ENCODE results near the gene EXOSC7. TPM values are rescaled to one million over a fixed set of nuclear protein-coding genes. Genes with fewer than 3 reads are reported as not detected.

The EXOSC7 gene
- total and polyA plus RNA-seq, 9 of the 15 experiments (the other 6 are each of a cell fraction or from before 2014, with no cell fraction given): 88.5 to 237 (median 112) TPM

DNA sequence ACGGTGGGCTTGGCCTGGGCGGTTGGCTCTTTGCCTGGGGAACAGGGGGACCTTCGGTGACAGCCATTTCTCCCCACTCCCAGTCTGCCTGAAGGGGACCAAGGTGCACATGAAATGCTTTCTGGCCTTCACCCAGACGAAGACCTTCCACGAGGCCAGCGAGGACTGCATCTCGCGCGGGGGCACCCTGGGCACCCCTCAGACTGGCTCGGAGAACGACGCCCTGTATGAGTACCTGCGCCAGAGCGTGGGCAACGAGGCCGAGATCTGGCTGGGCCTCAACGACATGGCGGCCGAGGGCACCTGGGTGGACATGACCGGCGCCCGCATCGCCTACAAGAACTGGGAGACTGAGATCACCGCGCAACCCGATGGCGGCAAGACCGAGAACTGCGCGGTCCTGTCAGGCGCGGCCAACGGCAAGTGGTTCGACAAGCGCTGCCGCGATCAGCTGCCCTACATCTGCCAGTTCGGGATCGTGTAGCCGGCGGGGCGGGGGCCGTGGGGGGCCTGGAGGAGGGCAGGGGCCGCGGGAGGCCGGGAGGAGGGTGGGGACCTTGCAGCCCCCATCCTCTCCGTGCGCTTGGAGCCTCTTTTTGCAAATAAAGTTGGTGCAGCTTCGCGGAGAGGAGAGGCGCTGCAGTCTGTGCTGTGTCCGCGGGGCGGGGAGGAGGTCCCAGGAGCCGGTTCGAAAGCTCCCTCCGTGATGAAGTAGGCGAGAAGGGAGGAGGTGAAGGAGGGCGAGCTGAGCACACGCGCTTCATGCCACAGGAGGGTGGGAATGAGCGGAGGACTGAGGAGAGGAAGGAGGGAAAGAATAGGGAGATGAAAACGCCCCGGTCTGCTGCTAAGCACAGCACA is 59.6 kb downstream of the EXOSC7 start:
- DNase-seq (ENCODE audit: extremely low read depth in 1 of 4, low spot score in 3 of 4): no peak
- Histone ChIP-seq H3K9ac (ENCODE audit: insufficient read depth in 1 of 2, low read depth in 2 of 2, low read length in 2 of 2) (no peak overlapping the region), H3K79me2 (ENCODE audit: control insufficient read depth, insufficient read depth, low read length) (no peaks in the 10 kb centered on the region), H3K4me1 (replicated peaks in 1 of 2; ENCODE audit: control insufficient read depth in 2 of 2, insufficient read depth in 2 of 2, low read length in 2 of 2) (peaks cover 0 to 9% of the 10 kb centered on the region in 2 experiments; a peak in 2 of 5 replicates), H3K27me3 (ENCODE audit: control insufficient read depth in 2 of 2, insufficient read depth in 2 of 2, low read length in 2 of 2) (peaks cover 3 to 23% of the 10 kb centered on the region in 2 experiments; a peak in 4 of 5 replicates), H3K9me1 (ENCODE audit: control insufficient read depth, insufficient read depth, low read length) (no peaks in the 10 kb centered on the region), H3K9me3 (replicated peaks; ENCODE audit: control insufficient read depth, insufficient read depth, low read depth, low read length) (no peaks in the 10 kb centered on the region), H3K36me3 (ENCODE audit: control insufficient read depth, insufficient read depth, low read length) (no peaks in the 10 kb centered on the region), H4K20me1 (replicated peaks; ENCODE audit: control insufficient read depth, insufficient read depth, low read length) (no peaks in the 10 kb centered on the region), H3K4me2 (ENCODE audit: insufficient read depth, low read length) (no peak overlapping the region), H3K4me3 (no peak overlapping the region), H2AFZ (ENCODE audit: low read depth, low read length) (no peak overlapping the region), H3K27ac (ENCODE audit: extremely low read depth, low read depth, low read length) (no peak overlapping the region)
- WGBS (ENCODE audit: insufficient coverage, low coverage, missing lambda C conversion rate): 53% methylated on average over 52 of the region's 64 CpGs
- no peak for ATAC-seq
- no TSS peak for BruUV-seq (replicated peaks)
- intact Hi-C loops (cut with micrococcal nuclease): loop anchor here (2.0 to 10.0 kb wide), 5 partner anchors 473 to 1169 kb away; partner anchors contain the start of gene CCR1
- in situ Hi-C loops (cut with MboI): loop anchor here (5.0 to 25.0 kb wide), 6 partner anchors 302 to 1377 kb away; partner anchors contain the start of genes CCR5AS and CCRL2
- POLR2A ChIA-PET: interaction anchor here (0.6 to 0.7 kb wide), 2 partner anchors 20 to 886 kb away, joined by 3 to 4 read pairs; no protein-coding TSS in a partner anchor
- FAIRE-seq: no peak
- CTCF ChIA-PET (ENCODE audit: low intra/inter-chr PET ratio): interaction anchor here (0.5 to 3.3 kb wide), 4 partner anchors 625 to 1043 kb away, joined by 3 to 23 read pairs (median 14); no protein-coding TSS in a partner anchor
- TF ChIP-seq, protein P1, sequence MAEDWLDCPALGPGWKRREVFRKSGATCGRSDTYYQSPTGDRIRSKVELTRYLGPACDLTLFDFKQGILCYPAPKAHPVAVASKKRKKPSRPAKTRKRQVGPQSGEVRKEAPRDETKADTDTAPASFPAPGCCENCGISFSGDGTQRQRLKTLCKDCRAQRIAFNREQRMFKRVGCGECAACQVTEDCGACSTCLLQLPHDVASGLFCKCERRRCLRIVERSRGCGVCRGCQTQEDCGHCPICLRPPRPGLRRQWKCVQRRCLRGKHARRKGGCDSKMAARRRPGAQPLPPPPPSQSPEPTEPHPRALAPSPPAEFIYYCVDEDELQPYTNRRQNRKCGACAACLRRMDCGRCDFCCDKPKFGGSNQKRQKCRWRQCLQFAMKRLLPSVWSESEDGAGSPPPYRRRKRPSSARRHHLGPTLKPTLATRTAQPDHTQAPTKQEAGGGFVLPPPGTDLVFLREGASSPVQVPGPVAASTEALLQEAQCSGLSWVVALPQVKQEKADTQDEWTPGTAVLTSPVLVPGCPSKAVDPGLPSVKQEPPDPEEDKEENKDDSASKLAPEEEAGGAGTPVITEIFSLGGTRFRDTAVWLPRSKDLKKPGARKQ (CRISPR knock-in tag; IDR thresholded peaks at IDR 0.05): no peak
- TF ChIP-seq, protein P2, sequence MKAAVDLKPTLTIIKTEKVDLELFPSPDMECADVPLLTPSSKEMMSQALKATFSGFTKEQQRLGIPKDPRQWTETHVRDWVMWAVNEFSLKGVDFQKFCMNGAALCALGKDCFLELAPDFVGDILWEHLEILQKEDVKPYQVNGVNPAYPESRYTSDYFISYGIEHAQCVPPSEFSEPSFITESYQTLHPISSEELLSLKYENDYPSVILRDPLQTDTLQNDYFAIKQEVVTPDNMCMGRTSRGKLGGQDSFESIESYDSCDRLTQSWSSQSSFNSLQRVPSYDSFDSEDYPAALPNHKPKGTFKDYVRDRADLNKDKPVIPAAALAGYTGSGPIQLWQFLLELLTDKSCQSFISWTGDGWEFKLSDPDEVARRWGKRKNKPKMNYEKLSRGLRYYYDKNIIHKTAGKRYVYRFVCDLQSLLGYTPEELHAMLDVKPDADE (conservative IDR thresholded peaks at IDR 0.05; ENCODE audit: control insufficient read depth, low read depth, low read length): no peak
- TF ChIP-seq MCM2 (IDR thresholded peaks at IDR 0.05; ENCODE audit: low read depth) (no peak), ARHGAP35 (IDR thresholded peaks at IDR 0.05; ENCODE audit: partially characterized antibody) (no peak), TBL1XR1 (IDR thresholded peaks at IDR 0.05; ENCODE audit: low read length in 2 of 2) (no peak), TAF15 (IDR thresholded peaks at IDR 0.05; ENCODE audit: low read depth, low read length) (no peak), SMC3 (conservative IDR thresholded peaks at IDR 0.05; ENCODE audit: insufficient read depth, low read depth, low read length) (no peak), ZC3H8 (IDR thresholded peaks at IDR 0.05) (no peak), TAF7 (tag; IDR thresholded peaks at IDR 0.05) (no peak)
- TF ChIP-seq, protein P3, sequence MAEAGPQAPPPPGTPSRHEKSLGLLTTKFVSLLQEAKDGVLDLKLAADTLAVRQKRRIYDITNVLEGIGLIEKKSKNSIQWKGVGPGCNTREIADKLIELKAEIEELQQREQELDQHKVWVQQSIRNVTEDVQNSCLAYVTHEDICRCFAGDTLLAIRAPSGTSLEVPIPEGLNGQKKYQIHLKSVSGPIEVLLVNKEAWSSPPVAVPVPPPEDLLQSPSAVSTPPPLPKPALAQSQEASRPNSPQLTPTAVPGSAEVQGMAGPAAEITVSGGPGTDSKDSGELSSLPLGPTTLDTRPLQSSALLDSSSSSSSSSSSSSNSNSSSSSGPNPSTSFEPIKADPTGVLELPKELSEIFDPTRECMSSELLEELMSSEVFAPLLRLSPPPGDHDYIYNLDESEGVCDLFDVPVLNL (CRISPR knock-in tag; IDR thresholded peaks at IDR 0.05; ENCODE audit: low read depth): no peak
- TF ChIP-seq, protein P4, sequence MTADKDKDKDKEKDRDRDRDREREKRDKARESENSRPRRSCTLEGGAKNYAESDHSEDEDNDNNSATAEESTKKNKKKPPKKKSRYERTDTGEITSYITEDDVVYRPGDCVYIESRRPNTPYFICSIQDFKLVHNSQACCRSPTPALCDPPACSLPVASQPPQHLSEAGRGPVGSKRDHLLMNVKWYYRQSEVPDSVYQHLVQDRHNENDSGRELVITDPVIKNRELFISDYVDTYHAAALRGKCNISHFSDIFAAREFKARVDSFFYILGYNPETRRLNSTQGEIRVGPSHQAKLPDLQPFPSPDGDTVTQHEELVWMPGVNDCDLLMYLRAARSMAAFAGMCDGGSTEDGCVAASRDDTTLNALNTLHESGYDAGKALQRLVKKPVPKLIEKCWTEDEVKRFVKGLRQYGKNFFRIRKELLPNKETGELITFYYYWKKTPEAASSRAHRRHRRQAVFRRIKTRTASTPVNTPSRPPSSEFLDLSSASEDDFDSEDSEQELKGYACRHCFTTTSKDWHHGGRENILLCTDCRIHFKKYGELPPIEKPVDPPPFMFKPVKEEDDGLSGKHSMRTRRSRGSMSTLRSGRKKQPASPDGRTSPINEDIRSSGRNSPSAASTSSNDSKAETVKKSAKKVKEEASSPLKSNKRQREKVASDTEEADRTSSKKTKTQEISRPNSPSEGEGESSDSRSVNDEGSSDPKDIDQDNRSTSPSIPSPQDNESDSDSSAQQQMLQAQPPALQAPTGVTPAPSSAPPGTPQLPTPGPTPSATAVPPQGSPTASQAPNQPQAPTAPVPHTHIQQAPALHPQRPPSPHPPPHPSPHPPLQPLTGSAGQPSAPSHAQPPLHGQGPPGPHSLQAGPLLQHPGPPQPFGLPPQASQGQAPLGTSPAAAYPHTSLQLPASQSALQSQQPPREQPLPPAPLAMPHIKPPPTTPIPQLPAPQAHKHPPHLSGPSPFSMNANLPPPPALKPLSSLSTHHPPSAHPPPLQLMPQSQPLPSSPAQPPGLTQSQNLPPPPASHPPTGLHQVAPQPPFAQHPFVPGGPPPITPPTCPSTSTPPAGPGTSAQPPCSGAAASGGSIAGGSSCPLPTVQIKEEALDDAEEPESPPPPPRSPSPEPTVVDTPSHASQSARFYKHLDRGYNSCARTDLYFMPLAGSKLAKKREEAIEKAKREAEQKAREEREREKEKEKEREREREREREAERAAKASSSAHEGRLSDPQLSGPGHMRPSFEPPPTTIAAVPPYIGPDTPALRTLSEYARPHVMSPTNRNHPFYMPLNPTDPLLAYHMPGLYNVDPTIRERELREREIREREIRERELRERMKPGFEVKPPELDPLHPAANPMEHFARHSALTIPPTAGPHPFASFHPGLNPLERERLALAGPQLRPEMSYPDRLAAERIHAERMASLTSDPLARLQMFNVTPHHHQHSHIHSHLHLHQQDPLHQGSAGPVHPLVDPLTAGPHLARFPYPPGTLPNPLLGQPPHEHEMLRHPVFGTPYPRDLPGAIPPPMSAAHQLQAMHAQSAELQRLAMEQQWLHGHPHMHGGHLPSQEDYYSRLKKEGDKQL (CRISPR knock-in tag; IDR thresholded peaks at IDR 0.05; ENCODE audit: borderline replicate concordance): no peak

All from K562 (cell line).